Measurements from ENCODE around the gene WBP1L.
"Not testable (repeated sequence)": the region's sequence is repeated elsewhere in the genome, so short reads cannot be mapped to it uniquely, and the experiment has no call there.

The WBP1L gene

DNA sequence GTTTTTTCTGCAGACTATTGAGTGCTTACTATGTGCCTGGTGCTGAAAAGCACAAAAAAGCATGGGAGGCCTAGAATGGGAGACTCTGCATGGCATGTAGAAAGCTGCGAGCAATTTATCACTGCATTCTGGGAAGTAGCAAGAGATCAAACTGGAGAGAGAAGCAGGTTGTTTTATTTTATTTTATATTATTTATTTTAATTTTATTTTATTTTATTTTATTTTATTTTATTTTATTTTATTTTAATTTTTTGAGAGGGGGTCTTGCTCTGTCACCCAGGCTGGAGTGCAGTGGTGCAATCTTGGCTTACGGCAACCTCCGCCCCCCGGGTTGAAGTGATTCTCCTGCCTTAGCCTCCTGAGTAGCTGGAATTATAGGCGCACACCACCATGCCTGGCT is 76.3 kb downstream of the WBP1L start:
- Histone ChIP-seq H3K79me1 (ENCODE audit: low read length) (peaks cover 21% of the 10 kb centered on the region), H4K91ac (ENCODE audit: low read depth, low read length) (peak overlapping the region; percentile 83), H3K4me1 (ENCODE audit: control insufficient read depth in 1 of 2, insufficient read depth in 2 of 2, low read length in 2 of 2) (peaks cover 28 to 29% of the 10 kb centered on the region in 2 experiments), H2BK120ac (ENCODE audit: insufficient read depth, low read length, poor library complexity) (peak overlapping the region; percentile 19)
- not testable (repeated sequence) for H3K27ac ChIP-seq (ENCODE audit: low read depth, low read length); DNase-seq; H3K4me2 ChIP-seq (ENCODE audit: low read length); H3K4me3 ChIP-seq (ENCODE audit: low read depth, low read length); H3K14ac ChIP-seq (ENCODE audit: low read length); H3K36me3 ChIP-seq (ENCODE audit: control insufficient read depth in 1 of 2, insufficient read depth in 2 of 2, low read length in 2 of 2); H2AFZ ChIP-seq (ENCODE audit: insufficient read depth, low read length, poor library complexity); H4K8ac ChIP-seq (ENCODE audit: low read depth, low read length); H2AK5ac ChIP-seq (ENCODE audit: low read length); H4K12ac ChIP-seq (ENCODE audit: low read depth, low read length); H2BK5ac ChIP-seq (ENCODE audit: low read depth, low read length, poor library complexity); H2BK12ac ChIP-seq (ENCODE audit: low read length); H3K27me3 ChIP-seq (ENCODE audit: insufficient read depth, low read length); H3K79me2 ChIP-seq (ENCODE audit: control insufficient read depth, insufficient read depth, low read length, poor library complexity); H3K4ac ChIP-seq (ENCODE audit: low read depth, low read length); H3K9me3 ChIP-seq (ENCODE audit: insufficient read depth, low read depth, low read length); H3K23ac ChIP-seq (ENCODE audit: low read length); H3K18ac ChIP-seq (ENCODE audit: low read length); H3K9ac ChIP-seq (ENCODE audit: low read length)
- no CpG with 5 or more reads among the region's 5 CpGs for WGBS (ENCODE audit: extremely low coverage, insufficient coverage, insufficient read length)

DNA sequence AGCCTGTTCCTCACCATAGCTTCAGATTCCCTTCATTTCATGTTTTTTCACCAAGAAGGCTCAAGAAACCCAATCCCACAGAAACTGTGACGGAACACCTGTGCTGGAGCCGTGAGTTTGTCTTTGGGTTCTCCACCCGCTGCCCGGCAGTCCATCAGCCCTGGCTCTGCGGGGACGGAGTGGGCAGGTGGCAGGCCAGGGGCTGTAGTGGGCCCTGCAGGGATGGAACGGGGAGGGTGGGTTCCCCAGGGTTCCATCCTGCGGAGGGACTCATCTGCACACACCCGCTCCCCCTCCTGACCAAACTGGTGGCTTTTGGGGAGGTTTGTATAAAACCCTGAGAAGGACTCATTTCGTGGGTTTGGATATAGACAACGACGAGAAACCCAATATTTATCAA is 78.5 kb downstream of the WBP1L start:
- peaks cover 16 to 17% of the 10 kb centered on the region in 2 experiments for H3K4me1 ChIP-seq (ENCODE audit: control insufficient read depth in 1 of 2, insufficient read depth in 2 of 2, low read length in 2 of 2)
- H3K27ac ChIP-seq (ENCODE audit: low read depth, low read length): no peak overlapping the region
- H4K91ac ChIP-seq (ENCODE audit: low read depth, low read length): no peak overlapping the region
- no peak overlapping the region for H2AFZ ChIP-seq (ENCODE audit: insufficient read depth, low read length, poor library complexity)
- no peak overlapping the region for H2BK120ac ChIP-seq (ENCODE audit: insufficient read depth, low read length, poor library complexity)
- peaks cover 13% of the 10 kb centered on the region for H3K79me1 ChIP-seq (ENCODE audit: low read length)
- H3K18ac ChIP-seq (ENCODE audit: low read length): no peak overlapping the region
- H2BK12ac ChIP-seq (ENCODE audit: low read length): no peak overlapping the region
- peaks cover 4% of the 10 kb centered on the region for H3K9me3 ChIP-seq (ENCODE audit: insufficient read depth, low read depth, low read length)
- H3K14ac ChIP-seq (ENCODE audit: low read length): no peak overlapping the region
- H2AK5ac ChIP-seq (ENCODE audit: low read length): peak overlapping the region; percentile 27
- H3K36me3 ChIP-seq (ENCODE audit: control insufficient read depth in 1 of 2, insufficient read depth in 2 of 2, low read length in 2 of 2): no peaks in the 10 kb centered on the region
- H2BK5ac ChIP-seq (ENCODE audit: low read depth, low read length, poor library complexity): no peak overlapping the region
- H3K4ac ChIP-seq (ENCODE audit: low read depth, low read length): no peak overlapping the region
- H3K79me2 ChIP-seq (ENCODE audit: control insufficient read depth, insufficient read depth, low read length, poor library complexity): peaks cover 4% of the 10 kb centered on the region
- no peak for DNase-seq
- H3K4me3 ChIP-seq (ENCODE audit: low read depth, low read length): no peak overlapping the region
- H3K27me3 ChIP-seq (ENCODE audit: insufficient read depth, low read length): no peaks in the 10 kb centered on the region
- no peak overlapping the region for H4K12ac ChIP-seq (ENCODE audit: low read depth, low read length)
- WGBS (ENCODE audit: extremely low coverage, insufficient coverage, insufficient read length): no CpG with 5 or more reads among the region's 12 CpGs
- no peak overlapping the region for H4K8ac ChIP-seq (ENCODE audit: low read depth, low read length)
- no peak overlapping the region for H3K9ac ChIP-seq (ENCODE audit: low read length)
- no peak overlapping the region for H3K4me2 ChIP-seq (ENCODE audit: low read length)
- no peak overlapping the region for H3K23ac ChIP-seq (ENCODE audit: low read length)

GRCh38 chr10:102824664-102825063 is 80.9 kb downstream of the WBP1L start:
- no peak overlapping the region for H3K23ac ChIP-seq (ENCODE audit: low read length)
- no peaks in the 10 kb centered on the region for H3K79me2 ChIP-seq (ENCODE audit: control insufficient read depth, insufficient read depth, low read length, poor library complexity)
- peaks cover 3% of the 10 kb centered on the region for H3K79me1 ChIP-seq (ENCODE audit: low read length)
- no peak overlapping the region for H2AK5ac ChIP-seq (ENCODE audit: low read length)
- H4K12ac ChIP-seq (ENCODE audit: low read depth, low read length): no peak overlapping the region
- DNase-seq: no peak
- no peak overlapping the region for H3K4ac ChIP-seq (ENCODE audit: low read depth, low read length)
- no CpG with 5 or more reads among the region's 4 CpGs for WGBS (ENCODE audit: extremely low coverage, insufficient coverage, insufficient read length)
- no peak overlapping the region for H2AFZ ChIP-seq (ENCODE audit: insufficient read depth, low read length, poor library complexity)
- H2BK12ac ChIP-seq (ENCODE audit: low read length): no peak overlapping the region
- H3K18ac ChIP-seq (ENCODE audit: low read length): no peak overlapping the region
- H3K4me1 ChIP-seq (ENCODE audit: control insufficient read depth in 1 of 2, insufficient read depth in 2 of 2, low read length in 2 of 2): peaks cover 3% of the 10 kb centered on the region in 2 experiments
- no peaks in the 10 kb centered on the region for H3K36me3 ChIP-seq (ENCODE audit: control insufficient read depth in 1 of 2, insufficient read depth in 2 of 2, low read length in 2 of 2)
- H4K8ac ChIP-seq (ENCODE audit: low read depth, low read length): no peak overlapping the region
- H3K4me2 ChIP-seq (ENCODE audit: low read length): no peak overlapping the region
- no peak overlapping the region for H4K91ac ChIP-seq (ENCODE audit: low read depth, low read length)
- no peak overlapping the region for H3K27ac ChIP-seq (ENCODE audit: low read depth, low read length)
- H3K9ac ChIP-seq (ENCODE audit: low read length): no peak overlapping the region
- no peak overlapping the region for H3K14ac ChIP-seq (ENCODE audit: low read length)
- H2BK5ac ChIP-seq (ENCODE audit: low read depth, low read length, poor library complexity): no peak overlapping the region
- no peak overlapping the region for H2BK120ac ChIP-seq (ENCODE audit: insufficient read depth, low read length, poor library complexity)
- peaks cover 4% of the 10 kb centered on the region for H3K9me3 ChIP-seq (ENCODE audit: insufficient read depth, low read depth, low read length)
- no peaks in the 10 kb centered on the region for H3K27me3 ChIP-seq (ENCODE audit: insufficient read depth, low read length)
- H3K4me3 ChIP-seq (ENCODE audit: low read depth, low read length): no peak overlapping the region

DNA sequence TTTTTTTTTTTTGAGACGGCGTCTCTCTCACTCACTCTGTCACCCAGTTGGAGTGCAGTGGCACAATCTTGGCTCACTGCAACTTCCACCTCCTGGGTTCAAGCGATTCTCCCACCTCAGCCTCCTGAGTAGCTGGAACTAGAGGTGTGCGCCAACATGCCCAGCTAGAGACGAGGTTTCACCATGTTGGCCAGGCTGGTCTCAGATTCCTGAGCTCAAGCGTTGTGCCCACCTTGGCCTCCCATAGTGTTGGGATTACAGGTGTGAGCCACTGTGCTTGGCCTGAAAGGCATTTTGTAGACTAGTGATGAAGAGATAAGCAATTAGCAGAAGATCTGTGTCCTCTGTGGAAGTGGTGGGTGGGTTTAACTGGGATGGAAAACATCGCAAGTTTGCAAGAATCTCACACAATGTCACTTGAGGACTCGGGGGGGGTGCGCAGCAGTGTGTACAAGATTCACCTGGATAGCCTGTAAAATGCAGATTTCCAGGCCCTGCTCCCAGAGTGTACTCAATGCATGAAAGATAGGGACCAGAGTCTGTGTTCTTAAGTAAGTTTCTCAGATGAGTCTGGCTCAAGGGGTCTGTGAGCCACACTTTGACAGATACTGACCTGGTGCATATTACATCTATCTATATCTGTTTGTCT is 82.5 kb downstream of the WBP1L start:
- Histone ChIP-seq H4K12ac (ENCODE audit: low read depth, low read length) (no peak overlapping the region), H3K27ac (ENCODE audit: low read depth, low read length) (no peak overlapping the region), H4K8ac (ENCODE audit: low read depth, low read length) (no peak overlapping the region), H2AFZ (ENCODE audit: insufficient read depth, low read length, poor library complexity) (no peak overlapping the region), H2BK5ac (ENCODE audit: low read depth, low read length, poor library complexity) (no peak overlapping the region), H3K14ac (ENCODE audit: low read length) (no peak overlapping the region), H3K79me2 (ENCODE audit: control insufficient read depth, insufficient read depth, low read length, poor library complexity) (no peaks in the 10 kb centered on the region), H3K4me2 (ENCODE audit: low read length) (no peak overlapping the region), H2BK120ac (ENCODE audit: insufficient read depth, low read length, poor library complexity) (no peak overlapping the region), H2BK12ac (ENCODE audit: low read length) (no peak overlapping the region), H3K18ac (ENCODE audit: low read length) (no peak overlapping the region), H3K4me1 (ENCODE audit: control insufficient read depth in 1 of 2, insufficient read depth in 2 of 2, low read length in 2 of 2) (no peaks in the 10 kb centered on the region), H3K79me1 (ENCODE audit: low read length) (no peaks in the 10 kb centered on the region), H3K23ac (ENCODE audit: low read length) (no peak overlapping the region), H3K9me3 (ENCODE audit: insufficient read depth, low read depth, low read length) (peaks cover 6% of the 10 kb centered on the region), H4K91ac (ENCODE audit: low read depth, low read length) (no peak overlapping the region), H2AK5ac (ENCODE audit: low read length) (no peak overlapping the region), H3K9ac (ENCODE audit: low read length) (no peak overlapping the region), H3K27me3 (ENCODE audit: insufficient read depth, low read length) (no peaks in the 10 kb centered on the region), H3K4ac (ENCODE audit: low read depth, low read length) (no peak overlapping the region), H3K4me3 (ENCODE audit: low read depth, low read length) (no peak overlapping the region), H3K36me3 (ENCODE audit: control insufficient read depth in 1 of 2, insufficient read depth in 2 of 2, low read length in 2 of 2) (no peaks in the 10 kb centered on the region)
- no CpG with 5 or more reads among the region's 9 CpGs for WGBS (ENCODE audit: extremely low coverage, insufficient coverage, insufficient read length)
- no peak for DNase-seq
